WTC11 (cell line): ENCODE results near the gene NDUFA11. TPM values are rescaled to one million over a fixed set of nuclear protein-coding genes. Genes with fewer than 3 reads are reported as not detected.

Experiments
- ATAC-seq: fragments of 200-7000 bp; cut with Tn5 transposase; 2 replicates; pipeline ENCODE4 v1.10.0; 2021; ENCODE audit warnings: mild to moderate bottlenecking, moderate library complexity
- CTCF ChIA-PET: fragments of 300-600 bp; sonication (Branson Sonifier 250); formaldehyde crosslinking; loops from one replicate; lab custom pipeline; 2021; ENCODE audit warnings: antibody characterized with exemption; lab: Charles Lee
- POLR2A ChIA-PET: fragments of 350-600 bp; sonication (Branson Sonifier 250); formaldehyde crosslinking; loops from one replicate; lab custom pipeline; 2021; ENCODE audit warnings: antibody characterized with exemption; lab: Charles Lee
- DNase-seq: peaks from one replicate; pipeline ENCODE4 v3.0.0; 2021; ENCODE audit warnings: low spot score
- H3K27ac Mint-ChIP-seq: 2 replicates; pipeline ENCODE4 v1.8.0; 2021; ENCODE audit warnings: mixed read lengths
- H3K27me3 Mint-ChIP-seq: 2 replicates; pipeline ENCODE4 v1.8.0; 2021; ENCODE audit warnings: low read depth, mild to moderate bottlenecking, moderate library complexity, mixed read lengths
- H3K36me3 Mint-ChIP-seq: 2 replicates; pipeline ENCODE4 v1.8.0; 2021; ENCODE audit warnings: mixed read lengths
- H3K4me1 Mint-ChIP-seq: 2 replicates; pipeline ENCODE4 v1.8.0; 2022; ENCODE audit warnings: mixed read lengths
- H3K4me3 Mint-ChIP-seq: 2 replicates; pipeline ENCODE4 v1.8.0; 2021; ENCODE audit warnings: mild to moderate bottlenecking, moderate library complexity, mixed read lengths
- H3K9me3 Mint-ChIP-seq: 2 replicates; pipeline ENCODE4 v1.8.0; 2021; ENCODE audit warnings: mixed read lengths
- ATF1 ChIP-seq: sonication (generic); formaldehyde crosslinking; IDR thresholded peaks from 2 replicates; pipeline ENCODE4 v1.8.1; 2023; ENCODE audit warnings: mild to moderate bottlenecking, moderate library complexity, missing genetic modification reagents
- CREB1 ChIP-seq: sonication (generic); formaldehyde crosslinking; IDR thresholded peaks from 2 replicates; pipeline ENCODE4 v1.8.0; 2023; ENCODE audit warnings: mild to moderate bottlenecking, missing genetic modification reagents
- ETV6 ChIP-seq: sonication (generic); formaldehyde crosslinking; IDR thresholded peaks from 2 replicates; pipeline ENCODE4 v1.8.1; 2022; ENCODE audit warnings: mild to moderate bottlenecking, missing genetic modification reagents
- GABPB1 ChIP-seq: sonication (generic); formaldehyde crosslinking; IDR thresholded peaks from 2 replicates; pipeline ENCODE4 v1.8.1; 2023; ENCODE audit warnings: mild to moderate bottlenecking, missing genetic modification reagents
- HMGA2 ChIP-seq: fragments of 250-450 bp; sonication (Bioruptor Pico); IDR thresholded peaks from 2 replicates; pipeline ENCODE4 v1.4.0; 2021; ENCODE audit warnings: mild to moderate bottlenecking, moderate library complexity
- NFATC4 ChIP-seq: fragments of 250-450 bp; sonication (Bioruptor Pico); IDR thresholded peaks from 2 replicates; pipeline ENCODE4 v1.9.0; 2021; ENCODE audit warnings: mild to moderate bottlenecking
- NFE2L1 ChIP-seq: sonication (generic); formaldehyde crosslinking; IDR thresholded peaks from 2 replicates; pipeline ENCODE4 v1.8.1; 2023; ENCODE audit warnings: missing genetic modification reagents
- SOX15 ChIP-seq: fragments of 250-450 bp; sonication (Bioruptor Pico); IDR thresholded peaks from 2 replicates; pipeline ENCODE4 v1.9.0; 2021; ENCODE audit warnings: mild to moderate bottlenecking
- TEAD4 ChIP-seq: sonication (generic); formaldehyde crosslinking; IDR thresholded peaks from 2 replicates; pipeline ENCODE4 v1.8.0; 2022; ENCODE audit warnings: mild to moderate bottlenecking, missing genetic modification reagents
- ZNF121 ChIP-seq: sonication (generic); formaldehyde crosslinking; IDR thresholded peaks from 2 replicates; pipeline ENCODE4 v1.8.0; 2023; ENCODE audit warnings: missing genetic modification reagents
- ZNF219 ChIP-seq: sonication (generic); formaldehyde crosslinking; IDR thresholded peaks from 2 replicates; pipeline ENCODE4 v1.8.0; 2023; ENCODE audit warnings: missing genetic modification reagents, mild to moderate bottlenecking, borderline replicate concordance
- ZNF396 ChIP-seq: fragments of 250-450 bp; sonication (Bioruptor Pico); IDR thresholded peaks from 2 replicates; pipeline ENCODE4 v1.8.0; 2021; ENCODE audit warnings: mild to moderate bottlenecking, moderate library complexity, borderline replicate concordance
- ZNF423 ChIP-seq: fragments of 250-450 bp; sonication (Bioruptor Pico); IDR thresholded peaks from 2 replicates; pipeline ENCODE4 v2.1.2; 2022; ENCODE audit warnings: mild to moderate bottlenecking, moderate library complexity
- total RNA-seq: library from RNA; stranded (reverse); gene quantifications from 3 replicates; pipeline ENCODE4 v1.2.3, GENCODE V29; 2021
- TF ChIP-seq, protein P1 (sequence below): fragments of 250-450 bp; sonication (Bioruptor Pico); IDR thresholded peaks from 2 replicates; pipeline ENCODE4 v1.9.0; 2021; ENCODE audit warnings: moderate library complexity, mild to moderate bottlenecking, inconsistent platforms, borderline replicate concordance
- TF ChIP-seq, protein P2 (sequence below): fragments of 200-600 bp; IDR thresholded peaks from 2 replicates; pipeline ENCODE4 v1.8.0; 2022; ENCODE audit warnings: antibody characterized with exemption
- TF ChIP-seq, protein P3 (sequence below): sonication (generic); formaldehyde crosslinking; IDR thresholded peaks from 2 replicates; pipeline ENCODE4 v1.8.1; 2022; ENCODE audit warnings: mild to moderate bottlenecking, missing genetic modification reagents, moderate library complexity, borderline replicate concordance
- TF ChIP-seq, protein P4 (sequence below): sonication (generic); formaldehyde crosslinking; IDR thresholded peaks from 2 replicates; pipeline ENCODE4 v1.8.0; 2022; ENCODE audit warnings: mild to moderate bottlenecking, missing genetic modification reagents
- TF ChIP-seq, protein P5 (sequence below): fragments of 250-450 bp; sonication (Bioruptor Pico); conservative IDR thresholded peaks from 2 replicates; pipeline ENCODE4 v1.9.0; 2021; ENCODE audit warnings: mild to moderate bottlenecking
- TF ChIP-seq, protein P6 (sequence below): fragments of 250-450 bp; sonication (Bioruptor Pico); IDR thresholded peaks from 2 replicates; pipeline ENCODE4 v2.1.2; 2022; ENCODE audit warnings: mild to moderate bottlenecking, moderate library complexity
- TF ChIP-seq, protein P7 (sequence below): sonication (generic); formaldehyde crosslinking; IDR thresholded peaks from 2 replicates; pipeline ENCODE4 v1.8.0; 2022; ENCODE audit warnings: mild to moderate bottlenecking, missing genetic modification reagents
- TF ChIP-seq, protein P8 (sequence below): fragments of 250-450 bp; sonication (Bioruptor Pico); IDR thresholded peaks from 2 replicates; pipeline ENCODE4 v1.9.0; 2021; ENCODE audit warnings: mild to moderate bottlenecking, borderline replicate concordance
- TF ChIP-seq, protein P9 (sequence below): sonication (generic); formaldehyde crosslinking; IDR thresholded peaks from 2 replicates; pipeline ENCODE4 v1.8.0; 2023; ENCODE audit warnings: missing genetic modification reagents

The NDUFA11 gene
- total RNA-seq, 1 experiment from 2014 or later: 261 TPM

DNA sequence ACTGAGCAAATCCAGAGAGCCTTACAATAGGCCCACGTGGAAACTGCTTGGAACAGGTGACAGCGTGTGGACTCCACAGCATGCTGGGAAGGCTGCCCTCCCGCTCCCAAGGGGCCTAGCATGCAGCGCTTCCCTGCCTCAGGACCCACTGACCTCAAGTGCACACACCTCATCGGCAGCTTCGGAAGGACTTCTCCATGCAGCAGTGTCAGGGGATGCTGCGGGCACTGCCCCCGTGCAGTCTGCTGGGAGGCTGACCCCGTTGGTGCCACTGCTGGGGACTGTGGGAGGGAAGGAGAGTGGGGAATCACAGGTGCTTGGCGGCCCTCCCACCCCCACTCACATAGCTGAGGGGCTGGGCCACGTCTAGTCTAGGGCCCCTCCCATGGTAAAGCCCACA lies 27.7 kb upstream of the NDUFA11 start:
- ATAC-seq: no peak
- no peak for TF ChIP-seq HMGA2 (CRISPR knock-in tag)
- no peak for TF ChIP-seq ZNF396 (CRISPR knock-in tag)
- no peak for TF ChIP-seq ZNF219 (CRISPR knock-in tag)
- no peak for TF ChIP-seq CREB1 (CRISPR knock-in tag)
- no peak for TF ChIP-seq ATF1 (CRISPR knock-in tag)
- TF ChIP-seq, protein P1, sequence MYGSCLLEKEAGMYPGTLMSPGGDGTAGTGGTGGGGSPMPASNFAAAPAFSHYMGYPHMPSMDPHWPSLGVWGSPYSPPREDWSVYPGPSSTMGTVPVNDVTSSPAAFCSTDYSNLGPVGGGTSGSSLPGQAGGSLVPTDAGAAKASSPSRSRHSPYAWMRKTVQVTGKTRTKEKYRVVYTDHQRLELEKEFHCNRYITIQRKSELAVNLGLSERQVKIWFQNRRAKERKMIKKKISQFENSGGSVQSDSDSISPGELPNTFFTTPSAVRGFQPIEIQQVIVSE (CRISPR knock-in tag): no peak
- no peak for TF ChIP-seq SOX15 (CRISPR knock-in tag)
- TF ChIP-seq NFATC4 (CRISPR knock-in tag): no peak
- TF ChIP-seq, all 79 proteins: peak for 0
- Mint-ChIP-seq H3K4me3 (no peak overlapping the region), H3K27me3 (no peaks in the 10 kb centered on the region), H3K4me1 (peaks cover 4% of the 10 kb centered on the region; the same call in 1 of the 2 replicates), H3K36me3 (peaks cover 30% of the 10 kb centered on the region), H3K27ac (no peak overlapping the region), H3K9me3 (no peaks in the 10 kb centered on the region)
- ChIA-PET POLR2A (interaction anchor here (0.6 kb wide), 1 partner anchor 179 kb away, joined by 3 read pairs; no protein-coding TSS in a partner anchor), CTCF (no interaction called here)
- DNase-seq: no peak

DNA sequence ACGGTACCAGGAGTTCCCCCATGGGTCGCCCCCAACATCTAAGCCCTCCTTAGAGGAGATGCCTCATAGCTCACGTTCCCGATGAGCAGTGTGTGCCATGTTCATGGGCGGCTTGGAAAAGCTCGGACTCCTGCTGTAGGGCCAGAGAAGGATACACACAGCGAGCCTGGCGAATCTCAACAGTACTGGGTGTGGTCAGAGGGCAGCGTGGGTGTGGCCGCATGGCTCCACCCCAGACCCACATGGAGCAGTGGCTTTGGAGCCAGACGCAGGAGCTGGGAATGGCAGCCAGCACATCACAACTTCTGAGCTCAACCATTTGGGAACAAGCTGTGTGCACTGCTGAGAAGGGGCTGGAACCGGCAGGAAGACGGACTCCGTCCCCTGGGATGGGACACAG lies 26.0 kb upstream of the NDUFA11 start:
- CTCF ChIA-PET: interaction anchor here (1.0 kb wide), 1 partner anchor 38 kb away, joined by 6 read pairs; no protein-coding TSS in a partner anchor
- no peak for TF ChIP-seq ZNF121 (CRISPR knock-in tag)
- TF ChIP-seq, protein P2, sequence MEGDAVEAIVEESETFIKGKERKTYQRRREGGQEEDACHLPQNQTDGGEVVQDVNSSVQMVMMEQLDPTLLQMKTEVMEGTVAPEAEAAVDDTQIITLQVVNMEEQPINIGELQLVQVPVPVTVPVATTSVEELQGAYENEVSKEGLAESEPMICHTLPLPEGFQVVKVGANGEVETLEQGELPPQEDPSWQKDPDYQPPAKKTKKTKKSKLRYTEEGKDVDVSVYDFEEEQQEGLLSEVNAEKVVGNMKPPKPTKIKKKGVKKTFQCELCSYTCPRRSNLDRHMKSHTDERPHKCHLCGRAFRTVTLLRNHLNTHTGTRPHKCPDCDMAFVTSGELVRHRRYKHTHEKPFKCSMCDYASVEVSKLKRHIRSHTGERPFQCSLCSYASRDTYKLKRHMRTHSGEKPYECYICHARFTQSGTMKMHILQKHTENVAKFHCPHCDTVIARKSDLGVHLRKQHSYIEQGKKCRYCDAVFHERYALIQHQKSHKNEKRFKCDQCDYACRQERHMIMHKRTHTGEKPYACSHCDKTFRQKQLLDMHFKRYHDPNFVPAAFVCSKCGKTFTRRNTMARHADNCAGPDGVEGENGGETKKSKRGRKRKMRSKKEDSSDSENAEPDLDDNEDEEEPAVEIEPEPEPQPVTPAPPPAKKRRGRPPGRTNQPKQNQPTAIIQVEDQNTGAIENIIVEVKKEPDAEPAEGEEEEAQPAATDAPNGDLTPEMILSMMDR: no peak
- TF ChIP-seq, protein P3, sequence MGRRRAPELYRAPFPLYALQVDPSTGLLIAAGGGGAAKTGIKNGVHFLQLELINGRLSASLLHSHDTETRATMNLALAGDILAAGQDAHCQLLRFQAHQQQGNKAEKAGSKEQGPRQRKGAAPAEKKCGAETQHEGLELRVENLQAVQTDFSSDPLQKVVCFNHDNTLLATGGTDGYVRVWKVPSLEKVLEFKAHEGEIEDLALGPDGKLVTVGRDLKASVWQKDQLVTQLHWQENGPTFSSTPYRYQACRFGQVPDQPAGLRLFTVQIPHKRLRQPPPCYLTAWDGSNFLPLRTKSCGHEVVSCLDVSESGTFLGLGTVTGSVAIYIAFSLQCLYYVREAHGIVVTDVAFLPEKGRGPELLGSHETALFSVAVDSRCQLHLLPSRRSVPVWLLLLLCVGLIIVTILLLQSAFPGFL (CRISPR knock-in tag): no peak
- TF ChIP-seq, protein P4, sequence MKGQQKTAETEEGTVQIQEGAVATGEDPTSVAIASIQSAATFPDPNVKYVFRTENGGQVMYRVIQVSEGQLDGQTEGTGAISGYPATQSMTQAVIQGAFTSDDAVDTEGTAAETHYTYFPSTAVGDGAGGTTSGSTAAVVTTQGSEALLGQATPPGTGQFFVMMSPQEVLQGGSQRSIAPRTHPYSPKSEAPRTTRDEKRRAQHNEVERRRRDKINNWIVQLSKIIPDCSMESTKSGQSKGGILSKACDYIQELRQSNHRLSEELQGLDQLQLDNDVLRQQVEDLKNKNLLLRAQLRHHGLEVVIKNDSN (CRISPR knock-in tag): no peak
- TF ChIP-seq, protein P5, sequence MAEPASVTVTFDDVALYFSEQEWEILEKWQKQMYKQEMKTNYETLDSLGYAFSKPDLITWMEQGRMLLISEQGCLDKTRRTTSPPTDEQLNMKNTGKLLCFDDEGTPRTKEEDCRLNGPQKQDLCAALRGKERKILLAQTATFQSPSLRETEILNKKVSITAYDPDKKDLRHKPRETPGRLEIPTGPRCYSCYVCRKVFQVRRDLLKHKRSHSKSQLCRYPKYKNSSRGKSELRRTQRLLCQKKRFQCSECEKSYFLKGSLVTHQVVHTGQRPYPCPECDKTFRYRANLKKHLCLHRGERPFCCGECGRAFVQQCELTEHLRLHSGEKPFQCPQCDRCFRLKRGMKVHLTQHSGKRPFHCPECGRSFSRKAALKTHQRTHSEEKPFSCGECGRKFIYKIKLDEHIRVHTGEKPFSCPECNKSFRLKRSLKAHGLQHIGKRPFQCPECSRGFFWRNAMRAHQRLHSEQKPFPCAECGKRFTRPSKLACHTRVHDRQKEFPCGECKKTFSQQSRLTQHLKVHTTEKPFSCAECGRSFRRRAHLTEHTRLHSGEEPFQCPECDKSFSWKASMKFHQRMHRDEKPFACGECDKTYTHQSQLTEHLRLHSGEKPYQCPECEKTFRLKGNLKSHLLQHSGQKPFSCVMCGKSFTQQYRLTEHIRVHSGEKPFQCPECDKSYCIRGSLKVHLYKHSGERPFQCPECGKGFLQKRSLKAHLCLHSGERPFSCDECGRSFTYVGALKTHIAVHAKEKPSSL (CRISPR knock-in tag): no peak
- TF ChIP-seq, protein P6, sequence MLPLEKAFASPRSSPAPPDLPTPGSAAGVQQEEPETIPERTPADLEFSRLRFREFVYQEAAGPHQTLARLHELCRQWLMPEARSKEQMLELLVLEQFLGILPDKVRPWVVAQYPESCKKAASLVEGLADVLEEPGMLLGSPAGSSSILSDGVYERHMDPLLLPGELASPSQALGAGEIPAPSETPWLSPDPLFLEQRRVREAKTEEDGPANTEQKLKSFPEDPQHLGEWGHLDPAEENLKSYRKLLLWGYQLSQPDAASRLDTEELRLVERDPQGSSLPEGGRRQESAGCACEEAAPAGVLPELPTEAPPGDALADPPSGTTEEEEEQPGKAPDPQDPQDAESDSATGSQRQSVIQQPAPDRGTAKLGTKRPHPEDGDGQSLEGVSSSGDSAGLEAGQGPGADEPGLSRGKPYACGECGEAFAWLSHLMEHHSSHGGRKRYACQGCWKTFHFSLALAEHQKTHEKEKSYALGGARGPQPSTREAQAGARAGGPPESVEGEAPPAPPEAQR (CRISPR knock-in tag): no peak
- no peak for TF ChIP-seq ETV6 (CRISPR knock-in tag)
- TF ChIP-seq, protein P7, sequence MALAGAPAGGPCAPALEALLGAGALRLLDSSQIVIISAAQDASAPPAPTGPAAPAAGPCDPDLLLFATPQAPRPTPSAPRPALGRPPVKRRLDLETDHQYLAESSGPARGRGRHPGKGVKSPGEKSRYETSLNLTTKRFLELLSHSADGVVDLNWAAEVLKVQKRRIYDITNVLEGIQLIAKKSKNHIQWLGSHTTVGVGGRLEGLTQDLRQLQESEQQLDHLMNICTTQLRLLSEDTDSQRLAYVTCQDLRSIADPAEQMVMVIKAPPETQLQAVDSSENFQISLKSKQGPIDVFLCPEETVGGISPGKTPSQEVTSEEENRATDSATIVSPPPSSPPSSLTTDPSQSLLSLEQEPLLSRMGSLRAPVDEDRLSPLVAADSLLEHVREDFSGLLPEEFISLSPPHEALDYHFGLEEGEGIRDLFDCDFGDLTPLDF: no peak
- TF ChIP-seq, protein P8, sequence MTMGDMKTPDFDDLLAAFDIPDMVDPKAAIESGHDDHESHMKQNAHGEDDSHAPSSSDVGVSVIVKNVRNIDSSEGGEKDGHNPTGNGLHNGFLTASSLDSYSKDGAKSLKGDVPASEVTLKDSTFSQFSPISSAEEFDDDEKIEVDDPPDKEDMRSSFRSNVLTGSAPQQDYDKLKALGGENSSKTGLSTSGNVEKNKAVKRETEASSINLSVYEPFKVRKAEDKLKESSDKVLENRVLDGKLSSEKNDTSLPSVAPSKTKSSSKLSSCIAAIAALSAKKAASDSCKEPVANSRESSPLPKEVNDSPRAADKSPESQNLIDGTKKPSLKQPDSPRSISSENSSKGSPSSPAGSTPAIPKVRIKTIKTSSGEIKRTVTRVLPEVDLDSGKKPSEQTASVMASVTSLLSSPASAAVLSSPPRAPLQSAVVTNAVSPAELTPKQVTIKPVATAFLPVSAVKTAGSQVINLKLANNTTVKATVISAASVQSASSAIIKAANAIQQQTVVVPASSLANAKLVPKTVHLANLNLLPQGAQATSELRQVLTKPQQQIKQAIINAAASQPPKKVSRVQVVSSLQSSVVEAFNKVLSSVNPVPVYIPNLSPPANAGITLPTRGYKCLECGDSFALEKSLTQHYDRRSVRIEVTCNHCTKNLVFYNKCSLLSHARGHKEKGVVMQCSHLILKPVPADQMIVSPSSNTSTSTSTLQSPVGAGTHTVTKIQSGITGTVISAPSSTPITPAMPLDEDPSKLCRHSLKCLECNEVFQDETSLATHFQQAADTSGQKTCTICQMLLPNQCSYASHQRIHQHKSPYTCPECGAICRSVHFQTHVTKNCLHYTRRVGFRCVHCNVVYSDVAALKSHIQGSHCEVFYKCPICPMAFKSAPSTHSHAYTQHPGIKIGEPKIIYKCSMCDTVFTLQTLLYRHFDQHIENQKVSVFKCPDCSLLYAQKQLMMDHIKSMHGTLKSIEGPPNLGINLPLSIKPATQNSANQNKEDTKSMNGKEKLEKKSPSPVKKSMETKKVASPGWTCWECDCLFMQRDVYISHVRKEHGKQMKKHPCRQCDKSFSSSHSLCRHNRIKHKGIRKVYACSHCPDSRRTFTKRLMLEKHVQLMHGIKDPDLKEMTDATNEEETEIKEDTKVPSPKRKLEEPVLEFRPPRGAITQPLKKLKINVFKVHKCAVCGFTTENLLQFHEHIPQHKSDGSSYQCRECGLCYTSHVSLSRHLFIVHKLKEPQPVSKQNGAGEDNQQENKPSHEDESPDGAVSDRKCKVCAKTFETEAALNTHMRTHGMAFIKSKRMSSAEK: no peak
- TF ChIP-seq, protein P9, sequence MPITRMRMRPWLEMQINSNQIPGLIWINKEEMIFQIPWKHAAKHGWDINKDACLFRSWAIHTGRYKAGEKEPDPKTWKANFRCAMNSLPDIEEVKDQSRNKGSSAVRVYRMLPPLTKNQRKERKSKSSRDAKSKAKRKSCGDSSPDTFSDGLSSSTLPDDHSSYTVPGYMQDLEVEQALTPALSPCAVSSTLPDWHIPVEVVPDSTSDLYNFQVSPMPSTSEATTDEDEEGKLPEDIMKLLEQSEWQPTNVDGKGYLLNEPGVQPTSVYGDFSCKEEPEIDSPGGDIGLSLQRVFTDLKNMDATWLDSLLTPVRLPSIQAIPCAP (CRISPR knock-in tag): no peak
- TF ChIP-seq TEAD4 (CRISPR knock-in tag): no peak
- no peak for TF ChIP-seq NFE2L1 (CRISPR knock-in tag)
- no peak for TF ChIP-seq ZNF423 (CRISPR knock-in tag)
- no peak for TF ChIP-seq GABPB1 (CRISPR knock-in tag)

More for the DNA sequence above, 26.0 kb upstream of the NDUFA11 start:
- Mint-ChIP-seq H3K4me1 (peaks cover 4% of the 10 kb centered on the region; the same call in 1 of the 2 replicates), H3K9me3 (no peaks in the 10 kb centered on the region), H3K36me3 (peaks cover 37% of the 10 kb centered on the region), H3K4me3 (no peak overlapping the region), H3K27ac (no peak overlapping the region), H3K27me3 (no peaks in the 10 kb centered on the region)
- ATAC-seq: peak; percentile 82
- no peak for DNase-seq
- POLR2A ChIA-PET: no interaction called here
